ENCODE measurements around the gene TSC22D3.
A peak's percentile ranks its signal among the peaks of the same experiment; 100 is the strongest.

TSC22D3 gene

GRCh38 chrX:107758231-107758766 lies 17.3 kb downstream of the TSC22D3 start:
- no peak for DNase-seq

- no peak for DNase-seq
Measured at GRCh38 chrX:107755721-107756120, 19.9 kb downstream of the TSC22D3 start.

GRCh38 chrX:107753187-107753586 lies 22.4 kb downstream of the TSC22D3 start:
- DNase-seq = no peak

- DNase-seq = no peak
Measured at GRCh38 chrX:107752714-107753113, 22.9 kb downstream of the TSC22D3 start.

- no peak for DNase-seq
Measured at GRCh38 chrX:107752043-107752442, 23.5 kb downstream of the TSC22D3 start.

GRCh38 chrX:107750861-107751445 lies 24.6 kb downstream of the TSC22D3 start:
- DNase-seq = no peak

- DNase-seq = no peak
Measured at GRCh38 chrX:107750263-107750662, 25.3 kb downstream of the TSC22D3 start.

- no peak for DNase-seq
Measured at GRCh38 chrX:107748506-107748905, 27.1 kb downstream of the TSC22D3 start.

GRCh38 chrX:107747596-107748161 lies 27.9 kb downstream of the TSC22D3 start:
- DNase-seq = peak; percentile 81

GRCh38 chrX:107744868-107745267 lies 30.7 kb downstream of the TSC22D3 start:
- DNase-seq = no peak

GRCh38 chrX:107743995-107744394 lies 31.6 kb downstream of the TSC22D3 start:
- no peak for DNase-seq

GRCh38 chrX:107742700-107743191 lies 32.8 kb downstream of the TSC22D3 start:
- no peak for DNase-seq

- no peak for DNase-seq
Measured at GRCh38 chrX:107741404-107741790, 34.2 kb downstream of the TSC22D3 start.

- DNase-seq = no peak
Measured at GRCh38 chrX:107739541-107739940, 36.0 kb downstream of the TSC22D3 start.

- no peak for DNase-seq
Measured at GRCh38 chrX:107738768-107739167, 36.8 kb downstream of the TSC22D3 start.

- no peak for DNase-seq
Measured at GRCh38 chrX:107738272-107738671, 37.3 kb downstream of the TSC22D3 start.

- no peak for DNase-seq
Measured at GRCh38 chrX:107736781-107737531, 38.6 kb downstream of the TSC22D3 start.

GRCh38 chrX:107734646-107735045 lies 40.9 kb downstream of the TSC22D3 start:
- DNase-seq = no peak

GRCh38 chrX:107733686-107734085 lies 41.9 kb downstream of the TSC22D3 start:
- no peak for DNase-seq

- peak; percentile 52 for DNase-seq
Measured at GRCh38 chrX:107731831-107732502, 43.6 kb downstream of the TSC22D3 start.

GRCh38 chrX:107730991-107731766 lies 44.4 kb downstream of the TSC22D3 start:
- no peak for DNase-seq

GRCh38 chrX:107730298-107730655 lies 45.3 kb downstream of the TSC22D3 start:
- DNase-seq = no peak

Data from DMS153 (cell line).